Measurements from ENCODE around the gene APBA1.

APBA1 gene

DNA sequence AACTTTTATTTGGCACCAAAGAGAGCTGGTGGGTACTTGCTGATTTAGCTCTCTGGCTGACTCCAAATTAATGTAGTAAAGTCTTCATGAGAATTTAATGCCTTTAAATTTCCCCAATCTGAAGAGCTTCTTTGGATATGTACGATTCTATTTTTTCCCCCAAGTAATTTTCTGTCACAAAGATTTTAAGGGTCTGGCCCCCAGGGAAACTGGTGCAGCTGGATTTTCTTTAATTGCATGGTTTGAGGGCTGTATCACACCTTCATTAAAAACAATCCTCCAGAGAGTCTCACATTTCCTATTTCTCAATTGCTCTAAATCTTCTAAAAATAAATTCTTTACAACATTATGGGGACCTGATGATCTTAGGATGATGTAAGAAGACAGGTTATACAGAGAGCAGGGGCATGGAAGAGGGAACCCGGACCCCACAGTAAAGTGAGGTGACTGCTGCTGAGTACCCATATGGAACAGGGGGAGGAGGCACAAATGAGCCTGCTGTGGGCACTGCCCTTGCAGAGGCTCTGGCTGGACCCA is 188.2 kb downstream of the APBA1 start:
- DNase-seq (ENCODE audit: low spot score) = no peak

DNA sequence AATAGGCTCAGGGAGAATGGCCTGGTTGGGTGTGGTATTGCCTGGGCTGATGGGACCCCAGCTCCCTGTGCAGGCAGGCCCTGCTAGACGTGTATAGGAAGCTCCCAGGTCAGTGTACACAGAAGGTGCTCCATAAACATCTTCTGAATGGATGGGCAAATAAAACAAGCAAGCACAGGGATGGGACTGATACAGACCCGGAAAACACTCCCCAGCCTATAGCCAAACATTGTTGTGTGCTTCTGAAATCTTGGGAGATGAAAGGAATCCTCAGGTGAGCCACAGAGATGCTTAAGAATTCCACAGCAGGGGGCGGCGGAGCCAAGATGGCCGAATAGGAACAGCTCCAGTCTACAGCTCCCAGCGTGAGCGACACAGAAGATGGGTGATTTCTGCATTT is 195.4 kb downstream of the APBA1 start:
- DNase-seq (ENCODE audit: low spot score) = no peak

DNA sequence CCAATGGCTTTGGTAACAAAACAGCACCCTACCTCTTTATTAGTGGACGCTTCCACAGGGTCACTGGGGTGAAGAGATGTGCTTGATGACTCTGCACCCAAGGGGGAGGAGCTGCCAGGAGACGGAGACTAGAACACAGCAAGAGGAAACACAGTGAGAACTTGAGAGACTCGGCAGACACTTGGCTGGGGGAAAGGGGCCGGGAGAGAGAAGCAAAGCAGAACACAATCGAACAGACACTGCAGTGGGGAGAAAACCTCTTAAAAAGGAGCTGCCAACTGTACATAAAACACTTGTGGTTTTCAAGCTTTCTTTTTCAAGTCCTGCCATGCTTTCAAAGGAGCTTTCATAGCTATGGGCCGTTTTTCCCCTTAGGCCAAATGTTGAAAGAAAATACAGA is 196.2 kb downstream of the APBA1 start:
- no peak for DNase-seq (ENCODE audit: low spot score)

- no peak for DNase-seq (ENCODE audit: low spot score)
Observed at GRCh38 chr9:69474821-69475220, 197.3 kb downstream of the APBA1 start.

DNA sequence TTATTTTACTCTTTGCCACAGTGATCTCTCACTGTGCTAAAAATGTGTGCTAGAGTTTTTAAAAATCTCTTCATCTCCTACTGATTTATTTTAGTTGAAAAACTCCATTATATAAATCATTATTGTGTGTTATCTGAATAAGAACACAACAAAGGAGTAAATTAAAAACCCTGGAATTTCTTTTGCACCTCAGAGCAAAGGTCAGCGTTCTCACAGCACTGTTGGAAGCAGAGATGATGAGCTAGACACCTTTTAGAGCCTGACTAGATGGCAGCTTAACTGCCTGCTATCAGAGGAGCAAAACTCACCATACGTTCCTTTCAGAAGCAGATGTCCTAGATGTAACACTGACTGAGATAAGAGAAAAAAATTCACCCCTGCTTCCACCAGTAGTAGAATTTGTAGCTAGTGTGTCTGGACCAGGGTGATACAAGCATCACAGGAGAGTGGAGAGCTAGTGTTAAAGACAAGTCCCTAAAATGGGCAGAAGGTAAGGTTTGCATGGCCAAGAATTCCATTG is 200.0 kb downstream of the APBA1 start:
- peak; percentile 6 for DNase-seq (ENCODE audit: low spot score)

- DNase-seq (ENCODE audit: low spot score) = no peak
Observed at GRCh38 chr9:69471433-69471832, 200.7 kb downstream of the APBA1 start.

DNA sequence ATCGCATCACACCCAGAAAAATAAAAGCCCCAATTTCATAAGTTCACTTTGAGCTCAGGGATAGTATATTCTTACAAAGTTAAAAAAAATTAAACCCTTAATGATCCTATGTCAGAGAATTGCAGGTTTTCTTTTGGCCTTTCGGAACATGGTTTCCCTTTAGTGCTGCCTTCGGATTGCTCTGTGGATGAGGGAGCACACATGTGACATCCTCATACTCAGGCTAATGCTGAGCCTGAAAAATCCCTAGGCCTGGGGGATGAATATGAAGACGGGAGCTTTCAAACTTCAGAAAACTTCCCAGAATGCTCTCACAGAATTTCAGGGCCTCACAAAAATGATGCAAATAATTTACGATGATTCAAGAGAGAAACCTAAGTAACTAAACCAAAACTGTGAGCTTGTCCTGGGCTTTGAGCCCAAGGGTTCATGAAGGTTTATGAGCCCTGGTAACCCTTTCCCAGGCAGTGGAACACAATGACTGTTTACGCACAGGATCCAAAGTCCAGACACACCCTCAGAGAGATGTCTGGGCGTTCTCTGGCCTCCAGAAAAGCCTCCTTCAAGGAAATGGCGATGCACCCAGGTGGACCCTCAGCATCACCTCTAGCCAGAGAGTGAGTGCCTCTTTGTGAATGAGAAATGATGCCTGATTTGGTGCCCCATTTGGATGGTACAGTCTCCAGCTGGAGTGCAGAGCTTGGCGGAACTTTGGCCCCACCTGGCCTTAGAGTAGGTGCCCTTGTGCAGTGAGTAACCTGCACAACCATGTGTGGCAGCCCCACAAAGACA is 201.8 kb downstream of the APBA1 start:
- DNase-seq (ENCODE audit: low spot score) = no peak

DNA sequence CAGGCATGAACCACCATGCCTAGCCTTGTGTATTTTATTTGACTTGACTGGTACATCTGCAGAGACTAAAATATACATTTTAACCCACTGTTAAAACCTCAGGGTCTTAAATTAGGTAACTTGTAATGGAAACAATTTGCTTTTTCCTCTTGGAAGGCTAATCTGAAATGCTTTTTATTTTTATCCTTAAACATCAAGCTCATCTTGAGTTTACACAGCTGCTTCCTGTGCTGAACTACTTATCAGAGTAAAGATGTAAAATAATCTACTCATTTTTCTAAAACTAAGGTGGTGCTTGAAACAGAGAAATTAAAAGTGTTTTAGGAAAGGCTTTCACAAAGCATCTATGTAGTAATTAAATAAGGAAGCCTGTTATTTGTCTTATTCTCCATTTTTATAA is 203.0 kb downstream of the APBA1 start:
- no peak for DNase-seq (ENCODE audit: low spot score)

DNA sequence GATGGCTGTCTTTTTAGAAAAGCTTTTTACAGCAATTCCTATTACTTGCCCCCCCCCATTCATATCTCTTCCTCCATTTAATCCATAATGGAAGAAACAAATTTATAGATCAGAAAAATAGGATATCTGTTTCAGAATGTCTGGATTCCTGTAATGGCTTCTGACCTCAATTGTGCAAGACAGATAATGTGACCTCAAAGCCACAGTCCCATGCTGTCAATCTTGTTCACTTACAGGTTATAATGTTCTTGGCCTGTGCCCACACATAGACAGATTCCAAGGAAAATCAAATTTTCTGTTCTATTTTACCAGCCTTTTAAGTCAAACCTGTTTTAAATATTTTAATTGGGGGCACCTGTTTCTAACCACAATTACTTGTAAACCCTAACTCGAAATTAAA is 203.8 kb downstream of the APBA1 start:
- peak; percentile 18 for DNase-seq (ENCODE audit: low spot score)

DNA sequence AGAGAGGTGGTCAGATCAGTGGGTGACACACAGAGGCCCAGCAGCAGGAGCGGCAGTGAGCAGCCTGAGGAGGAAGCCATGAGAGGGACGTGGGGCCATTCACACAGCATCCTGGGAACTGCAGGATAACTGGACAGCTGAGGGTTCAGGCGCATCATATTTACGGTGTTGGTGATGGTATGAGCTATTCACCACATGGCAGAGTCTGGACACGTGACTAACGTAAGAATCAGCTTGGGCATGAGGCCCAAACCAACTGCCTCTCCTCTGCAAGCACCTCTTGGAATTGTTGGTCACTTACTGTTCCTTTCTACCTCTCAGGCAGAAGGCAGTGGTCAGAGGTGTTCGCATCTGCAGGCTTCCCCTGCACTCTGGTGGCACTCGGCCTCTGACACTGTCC is 206.0 kb downstream of the APBA1 start:
- no peak for DNase-seq (ENCODE audit: low spot score)

DNA sequence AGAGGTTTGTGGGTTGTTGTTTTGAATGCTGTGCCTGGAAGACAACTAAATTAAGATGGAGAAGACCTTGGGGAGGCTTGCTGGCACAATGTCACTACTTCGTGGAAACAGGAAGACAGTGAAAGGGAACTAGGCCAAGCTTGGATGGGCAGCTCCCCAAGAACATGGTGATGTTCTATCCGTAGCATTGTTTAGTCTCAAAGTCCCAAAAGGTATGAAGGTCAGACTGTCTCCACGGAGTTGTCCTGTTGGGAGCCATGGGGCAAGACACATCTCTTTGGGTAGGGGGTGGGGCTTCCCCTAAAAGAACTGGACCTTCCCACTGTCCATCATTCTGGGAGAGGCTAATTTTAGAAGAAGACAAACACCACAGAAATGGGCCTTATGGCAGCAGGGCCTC is 206.7 kb downstream of the APBA1 start:
- DNase-seq (ENCODE audit: low spot score) = no peak

DNA sequence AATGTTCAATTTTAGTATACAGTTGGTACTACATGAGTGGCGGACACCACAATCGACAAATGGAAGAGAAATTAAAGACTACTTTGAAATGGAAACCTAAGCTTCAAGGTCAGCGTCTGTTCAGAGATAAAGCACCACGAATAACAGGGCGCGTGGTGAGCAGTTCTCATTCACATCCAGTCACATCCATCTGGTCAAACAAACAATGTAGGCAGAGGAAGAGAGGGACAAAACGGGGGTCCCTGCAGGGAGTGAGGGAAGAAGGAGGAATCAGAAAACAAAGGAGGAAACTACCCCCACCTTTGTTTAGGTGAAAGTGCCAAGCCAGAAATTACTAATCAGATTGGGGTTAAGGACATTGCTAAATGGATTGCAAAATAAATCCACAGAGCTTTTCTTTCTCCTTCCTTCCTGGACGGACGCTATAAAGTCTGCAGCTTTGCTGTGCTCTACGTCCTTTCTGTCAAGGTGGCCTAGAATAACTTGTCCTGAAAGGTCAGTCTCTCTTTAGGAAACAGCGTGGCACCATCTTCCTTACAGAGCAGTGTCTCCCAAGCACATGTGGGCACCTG is 208.6 kb downstream of the APBA1 start:
- no peak for DNase-seq (ENCODE audit: low spot score)

DNA sequence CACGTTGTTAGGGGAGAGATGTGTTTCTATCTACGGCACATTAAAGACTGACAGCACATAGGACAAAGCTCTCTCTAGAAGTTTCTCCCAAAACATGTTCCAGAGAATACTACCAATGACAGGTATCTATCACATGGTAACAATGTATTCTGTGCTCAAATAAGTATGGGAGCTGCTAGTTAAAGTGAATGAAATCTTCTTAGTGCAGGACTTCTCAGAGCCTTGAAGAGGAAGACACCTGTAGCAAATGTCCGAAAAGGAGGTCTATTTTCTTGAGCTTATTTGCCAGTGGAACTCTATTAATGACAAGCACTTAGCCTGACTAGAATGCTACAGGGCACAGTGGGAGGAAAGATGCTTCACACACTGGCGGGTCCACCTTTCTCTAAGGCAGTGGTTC is 209.8 kb downstream of the APBA1 start:
- no peak for DNase-seq (ENCODE audit: low spot score)

GRCh38 chr9:69461103-69461887 is 210.9 kb downstream of the APBA1 start:
- DNase-seq (ENCODE audit: low spot score) = no peak

DNA sequence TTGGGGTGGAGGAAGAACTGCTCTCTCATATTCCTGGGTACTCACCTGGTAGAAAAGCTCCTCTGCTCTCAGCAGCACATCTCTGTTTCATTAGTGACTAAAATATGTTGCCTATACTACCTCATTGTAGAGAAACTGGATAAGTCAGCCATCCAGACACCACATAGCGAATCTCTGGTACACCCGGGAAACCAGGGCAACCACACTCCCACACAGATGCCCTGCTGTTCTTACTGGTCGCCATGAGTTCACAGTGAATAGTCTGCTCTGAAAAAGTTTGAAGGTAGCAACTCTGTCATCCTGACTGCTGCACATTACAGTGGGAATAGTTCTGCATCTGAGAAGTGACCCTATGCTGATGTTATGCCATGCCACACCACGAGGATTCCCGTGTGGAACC is 212.2 kb downstream of the APBA1 start:
- DNase-seq (ENCODE audit: low spot score) = no peak

DNA sequence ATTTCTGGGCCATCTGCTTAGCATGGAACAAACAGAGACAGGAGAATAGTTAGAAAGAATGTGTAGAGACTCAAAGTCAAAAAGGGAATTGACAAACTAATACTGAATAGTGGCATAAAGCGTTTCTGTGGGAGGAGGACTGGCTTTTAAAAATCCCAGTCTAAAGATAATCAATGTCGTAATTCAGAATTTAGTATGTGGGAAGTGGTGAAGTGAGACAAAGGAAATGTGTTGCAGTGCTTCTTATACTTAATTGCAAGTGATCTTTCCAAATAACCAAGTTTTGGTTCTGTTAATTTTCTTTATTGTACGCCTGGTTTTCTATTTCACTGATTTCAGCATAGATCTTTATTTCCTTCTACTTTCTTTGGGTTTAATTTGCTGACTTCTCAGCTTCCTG is 214.0 kb downstream of the APBA1 start:
- DNase-seq (ENCODE audit: low spot score) = no peak

DNA sequence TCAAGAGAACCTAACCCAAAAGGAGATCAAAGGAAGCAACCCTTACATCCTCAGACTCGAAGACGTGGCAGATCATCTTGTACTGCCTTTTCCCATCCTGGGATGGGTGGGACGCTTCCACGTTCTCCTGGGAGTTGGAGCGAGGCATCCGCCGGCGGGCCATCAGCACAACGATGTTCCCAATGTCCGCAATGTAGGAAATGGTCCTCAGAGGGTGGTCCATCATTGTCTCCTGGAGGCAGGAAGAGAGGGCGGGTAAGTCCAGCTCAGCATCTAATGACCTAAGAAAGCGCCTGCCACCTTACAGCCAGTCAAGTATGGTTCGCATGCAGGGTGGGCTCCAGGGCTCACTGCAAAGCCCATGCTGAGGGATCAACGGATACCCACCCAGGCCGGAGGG is 216.0 kb downstream of the APBA1 start:
- no peak for DNase-seq (ENCODE audit: low spot score)

DNA sequence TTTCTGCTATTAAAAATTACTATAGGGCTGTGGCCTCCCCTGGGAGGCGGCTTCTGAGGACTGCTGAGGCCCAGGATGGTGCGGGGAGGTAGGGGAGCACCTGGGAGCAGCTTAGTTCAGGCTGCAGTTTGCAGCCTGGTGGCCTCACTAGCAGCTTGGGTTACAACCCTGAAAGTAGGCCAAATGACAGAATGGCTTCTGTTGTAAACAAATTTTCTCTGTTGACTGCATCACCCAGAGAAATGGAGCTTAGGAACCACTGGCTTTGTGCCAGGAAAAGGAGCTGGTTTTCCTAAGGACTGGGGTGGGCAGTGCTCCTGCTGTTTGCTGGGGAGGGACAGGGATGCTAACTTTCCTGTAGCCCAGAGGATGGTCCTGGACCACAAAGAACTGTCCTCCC is 216.9 kb downstream of the APBA1 start:
- no peak for DNase-seq (ENCODE audit: low spot score)

DNA sequence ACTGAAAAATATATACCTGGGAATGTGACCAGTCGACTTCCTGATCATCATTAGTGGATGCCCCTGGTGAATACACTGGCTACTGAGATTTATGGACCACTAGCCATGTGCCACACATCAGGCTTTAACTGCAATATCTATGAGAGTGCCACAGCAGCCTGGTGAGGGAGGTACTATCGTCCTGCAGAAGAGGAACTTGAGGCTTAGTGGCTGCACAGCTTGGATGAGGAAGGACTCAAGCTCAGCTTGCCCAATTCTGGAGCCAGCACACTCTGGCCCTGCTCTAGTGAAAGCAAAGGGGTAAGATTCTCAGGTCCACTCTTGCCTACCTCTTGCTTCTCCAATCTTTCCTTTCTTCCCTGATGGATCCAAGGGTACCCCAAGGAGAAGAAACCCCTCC is 217.8 kb downstream of the APBA1 start:
- DNase-seq (ENCODE audit: low spot score) = no peak

DNA sequence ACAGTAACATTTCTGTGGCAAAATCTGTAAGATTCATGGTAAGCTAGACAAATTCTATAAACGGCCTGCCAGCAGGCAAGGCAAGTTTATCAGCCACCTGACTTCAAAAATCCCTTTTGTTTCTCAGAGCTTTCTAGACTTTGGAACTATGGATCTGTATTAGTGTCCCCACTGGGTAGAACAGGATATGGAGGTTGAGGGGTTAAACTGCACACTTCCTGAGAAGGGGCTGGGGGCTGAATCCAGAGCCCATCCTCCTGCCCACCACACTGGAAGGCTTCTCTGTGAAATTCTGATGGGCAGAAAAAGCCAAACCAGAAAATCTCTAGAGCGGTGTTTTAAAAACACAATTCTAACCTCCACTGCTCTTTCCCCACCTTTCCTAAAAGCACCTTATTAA is 218.4 kb downstream of the APBA1 start:
- DNase-seq (ENCODE audit: low spot score) = no peak

DNA sequence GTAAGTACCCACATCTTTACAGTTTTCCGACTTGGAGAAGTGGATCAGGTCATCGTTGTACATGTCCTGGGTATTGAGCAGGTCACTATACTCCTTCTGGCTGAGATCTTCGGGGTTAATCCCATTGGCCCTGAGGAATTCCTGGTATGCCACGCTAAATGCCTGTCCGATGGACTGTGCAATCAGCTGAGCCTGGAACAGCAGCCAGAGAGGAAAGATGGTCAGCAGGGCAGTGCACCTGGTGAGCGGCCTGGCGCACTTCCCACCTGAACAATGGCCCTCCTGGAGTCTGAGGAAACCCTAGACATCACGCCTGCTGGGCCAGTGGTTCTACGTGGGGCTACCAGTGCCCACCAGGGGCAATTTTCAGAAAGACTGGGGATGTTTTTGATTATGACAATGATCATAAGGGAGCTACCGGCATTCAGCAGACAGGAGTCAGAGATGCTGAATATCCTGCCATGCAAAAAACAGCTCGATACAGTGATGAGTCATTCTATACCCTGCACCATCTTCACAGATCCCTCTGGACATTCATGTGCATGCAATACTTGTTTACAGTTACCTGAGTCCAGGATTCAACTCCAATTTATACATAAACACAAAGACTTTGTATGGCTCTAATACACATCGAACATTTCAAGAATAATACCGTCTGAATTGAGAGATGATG is 219.9 kb downstream of the APBA1 start:
- no peak for DNase-seq (ENCODE audit: low spot score)

DNA sequence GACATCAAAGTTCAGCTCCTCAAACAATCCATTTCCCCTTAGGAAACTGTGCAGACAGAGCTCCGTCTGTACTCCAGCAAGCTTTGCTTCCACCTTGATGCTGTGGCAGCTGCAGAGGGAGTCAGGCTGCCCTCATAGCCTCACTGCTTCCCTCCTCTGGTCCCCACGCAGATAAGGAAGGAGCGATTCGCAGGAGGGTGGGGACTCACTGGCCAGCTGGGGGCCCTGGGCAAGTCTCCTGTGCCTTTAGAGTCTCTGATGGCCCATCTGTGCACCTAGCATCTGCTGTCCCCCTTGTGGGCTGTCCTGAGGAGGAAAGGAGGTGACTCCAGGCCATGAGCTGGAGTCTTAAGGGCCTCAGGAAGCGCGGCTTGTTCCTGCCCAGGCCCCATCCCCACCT is 225.7 kb downstream of the APBA1 start:
- DNase-seq (ENCODE audit: low spot score) = no peak

Measured in SK-N-DZ (cell line).